Astrocyte (in vitro differentiated cells and primary cell): ENCODE results near the gene SLC5A6.

Experiments
- EZH2 ChIP-seq: IDR thresholded peaks from 2 replicates; pipeline ENCODE4 v1.6.1; 2012; ENCODE audit warnings: mild to moderate bottlenecking, low read length, inconsistent platforms; ENCODE audit not compliant: insufficient read depth
- TF ChIP-seq, protein P1 (sequence below): IDR thresholded peaks from 2 replicates; pipeline ENCODE4 v1.5.1; 2011; ENCODE audit warnings: low read depth, mild to moderate bottlenecking, inconsistent platforms, low read length, moderate library complexity; ENCODE audit not compliant: insufficient read depth

DNA sequence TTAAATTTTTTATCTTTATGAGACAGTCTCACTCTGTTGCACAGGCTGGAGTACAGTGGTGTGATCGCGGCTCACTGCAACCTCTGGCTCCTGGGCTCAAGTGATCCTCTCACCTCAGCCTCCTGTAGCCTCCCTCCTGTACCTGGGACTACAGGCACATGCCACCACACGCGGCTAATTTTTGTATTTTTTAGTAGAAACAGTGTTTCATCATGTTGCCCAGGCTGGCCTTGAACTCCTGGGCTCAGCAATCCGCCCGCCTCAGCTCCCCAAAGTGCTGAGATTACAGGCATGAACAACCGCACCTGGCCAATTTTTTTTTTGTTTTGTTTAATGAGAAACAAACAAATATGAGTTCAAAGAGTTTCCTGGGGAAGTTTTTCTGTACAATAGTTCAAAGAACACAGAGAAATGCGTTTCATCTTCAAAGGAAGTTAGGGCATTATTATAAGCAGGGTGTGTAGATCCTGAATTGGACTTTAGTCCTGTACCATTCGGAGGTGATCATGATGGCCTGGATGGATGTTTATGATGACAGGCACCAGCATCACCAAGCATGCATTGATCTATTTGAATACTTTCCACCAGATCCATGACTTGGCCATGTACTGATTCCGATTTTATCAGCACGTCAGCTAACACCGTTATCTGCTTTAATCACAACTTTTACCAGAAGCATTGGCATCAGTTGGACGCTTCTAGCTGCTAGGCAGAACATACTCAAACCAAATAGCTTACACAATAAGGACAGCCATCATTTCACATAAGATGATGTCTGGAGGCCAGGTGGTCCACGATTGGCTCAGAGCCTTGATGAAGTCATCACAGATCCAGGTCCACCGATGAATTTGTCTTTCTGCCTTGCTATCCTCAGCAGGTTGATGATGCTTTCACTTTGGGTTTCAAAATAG is 34.4 kb downstream of the SLC5A6 start:
- TF ChIP-seq, protein P1, sequence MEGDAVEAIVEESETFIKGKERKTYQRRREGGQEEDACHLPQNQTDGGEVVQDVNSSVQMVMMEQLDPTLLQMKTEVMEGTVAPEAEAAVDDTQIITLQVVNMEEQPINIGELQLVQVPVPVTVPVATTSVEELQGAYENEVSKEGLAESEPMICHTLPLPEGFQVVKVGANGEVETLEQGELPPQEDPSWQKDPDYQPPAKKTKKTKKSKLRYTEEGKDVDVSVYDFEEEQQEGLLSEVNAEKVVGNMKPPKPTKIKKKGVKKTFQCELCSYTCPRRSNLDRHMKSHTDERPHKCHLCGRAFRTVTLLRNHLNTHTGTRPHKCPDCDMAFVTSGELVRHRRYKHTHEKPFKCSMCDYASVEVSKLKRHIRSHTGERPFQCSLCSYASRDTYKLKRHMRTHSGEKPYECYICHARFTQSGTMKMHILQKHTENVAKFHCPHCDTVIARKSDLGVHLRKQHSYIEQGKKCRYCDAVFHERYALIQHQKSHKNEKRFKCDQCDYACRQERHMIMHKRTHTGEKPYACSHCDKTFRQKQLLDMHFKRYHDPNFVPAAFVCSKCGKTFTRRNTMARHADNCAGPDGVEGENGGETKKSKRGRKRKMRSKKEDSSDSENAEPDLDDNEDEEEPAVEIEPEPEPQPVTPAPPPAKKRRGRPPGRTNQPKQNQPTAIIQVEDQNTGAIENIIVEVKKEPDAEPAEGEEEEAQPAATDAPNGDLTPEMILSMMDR: no peak
- no peak for TF ChIP-seq EZH2
